ENCODE results near the gene RNF4. TPM values are rescaled to one million over a fixed set of nuclear protein-coding genes. Genes with fewer than 3 reads are reported as not detected.

RNF4 gene
- total and polyA plus RNA-seq, 10 of the 15 experiments (the other 5 are each of a cell fraction or from before 2014, with no cell fraction given), result 34.9 to 145 (median 76.1) TPM

DNA sequence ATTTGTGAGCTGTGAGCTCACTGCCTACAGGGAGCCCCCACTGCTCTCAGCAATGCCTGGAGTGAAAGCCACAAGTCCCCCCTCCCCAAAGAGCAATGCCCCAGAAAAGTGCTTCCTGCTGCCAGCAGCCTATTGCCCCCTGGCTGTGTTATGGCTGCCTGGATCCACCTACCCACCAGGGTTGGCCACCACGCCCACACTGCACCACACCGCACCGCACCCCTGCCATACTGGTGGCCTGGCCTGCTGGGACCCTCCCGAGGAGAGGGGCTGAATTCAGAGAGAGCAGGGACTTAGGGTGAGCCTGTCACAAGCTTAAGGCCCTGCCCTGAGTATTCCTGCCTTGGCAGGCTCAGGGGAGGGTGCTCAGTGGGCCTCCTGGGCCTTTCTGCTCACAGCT lies 45.8 kb upstream of the RNF4 start:
- FAIRE-seq (no peak), DNase-seq (ENCODE audit: low read depth, low spot score) (no peak), ATAC-seq (no peak)
- ChIA-PET POLR2A (no interaction called here), SMC1A (ENCODE audit: uncharacterized antibody, unreplicated experiment) (no interaction called here), RAD21 (ENCODE audit: unreplicated experiment) (interaction anchor here (1.9 kb wide), 1 partner anchor 10 kb away, joined by 6 read pairs; no protein-coding TSS in a partner anchor), CTCF (interaction anchor here (0.9 to 2.6 kb wide), 3 partner anchors 10 to 202 kb away, joined by 5 to 13 read pairs (median 7); no protein-coding TSS in a partner anchor)
- intact Hi-C loops (cut with micrococcal nuclease; ENCODE audit: unreplicated experiment) (no loop called here), in situ Hi-C loops (cut with MboI) (no loop called here)
- Histone ChIP-seq H3K4me3 (no peak overlapping the region), H3K79me2 (ENCODE audit: control insufficient read depth, insufficient read depth, low read length) (no peaks in the 10 kb centered on the region), H3K4me1 (ENCODE audit: control insufficient read depth, insufficient read depth, low read length) (no peaks in the 10 kb centered on the region; the same call in 1 of the 2 replicates), H3K36me3 (ENCODE audit: control insufficient read depth in 2 of 2, insufficient read depth in 2 of 2, low read length in 1 of 2) (no peaks in the 10 kb centered on the region), H4K20me1 (ENCODE audit: control insufficient read depth, insufficient read depth) (no peaks in the 10 kb centered on the region), H2AFZ (ENCODE audit: control insufficient read depth, low read depth, low read length) (no peak overlapping the region), H3K9ac (ENCODE audit: control insufficient read depth, insufficient read depth, low read length) (no peak overlapping the region), H3K9me3 (replicated peaks; ENCODE audit: control insufficient read depth, insufficient read depth, low read length) (no peaks in the 10 kb centered on the region), H3K27ac (ENCODE audit: control insufficient read depth, insufficient read depth) (no peak overlapping the region), H3K27me3 (replicated peaks in 1 of 2; ENCODE audit: control insufficient read depth in 2 of 2, insufficient read depth in 2 of 2, low read length in 1 of 2) (peaks cover 3 to 10% of the 10 kb centered on the region in 2 experiments; a peak in 3 of 4 replicates), H3K4me2 (ENCODE audit: control insufficient read depth, insufficient read depth) (no peak overlapping the region)
- WGBS (ENCODE audit: insufficient coverage, insufficient replicate concordance, low lambda C conversion rate, missing lambda C conversion rate), result 35% methylated on average over 3 of the region's 4 CpGs
- TF ChIP-seq GATAD2B (conservative IDR thresholded peaks at IDR 0.05; ENCODE audit: low read depth) (no peak), CREM (IDR thresholded peaks at IDR 0.05; ENCODE audit: low read depth) (no peak), EGR1 (IDR thresholded peaks at IDR 0.05; ENCODE audit: borderline replicate concordance in 1 of 2, low read depth in 2 of 2, low read length in 2 of 2) (no peak), CBX5 (IDR thresholded peaks at IDR 0.05; ENCODE audit: low read depth) (no peak), HDAC2 (IDR thresholded peaks at IDR 0.05) (no peak)
- TF ChIP-seq, protein P1, sequence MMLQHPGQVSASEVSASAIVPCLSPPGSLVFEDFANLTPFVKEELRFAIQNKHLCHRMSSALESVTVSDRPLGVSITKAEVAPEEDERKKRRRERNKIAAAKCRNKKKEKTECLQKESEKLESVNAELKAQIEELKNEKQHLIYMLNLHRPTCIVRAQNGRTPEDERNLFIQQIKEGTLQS (IDR thresholded peaks at IDR 0.05; ENCODE audit: borderline replicate concordance, extremely low read depth, low read depth, low read length), result no peak
- BruUV-seq (replicated peaks), result no TSS peak

DNA sequence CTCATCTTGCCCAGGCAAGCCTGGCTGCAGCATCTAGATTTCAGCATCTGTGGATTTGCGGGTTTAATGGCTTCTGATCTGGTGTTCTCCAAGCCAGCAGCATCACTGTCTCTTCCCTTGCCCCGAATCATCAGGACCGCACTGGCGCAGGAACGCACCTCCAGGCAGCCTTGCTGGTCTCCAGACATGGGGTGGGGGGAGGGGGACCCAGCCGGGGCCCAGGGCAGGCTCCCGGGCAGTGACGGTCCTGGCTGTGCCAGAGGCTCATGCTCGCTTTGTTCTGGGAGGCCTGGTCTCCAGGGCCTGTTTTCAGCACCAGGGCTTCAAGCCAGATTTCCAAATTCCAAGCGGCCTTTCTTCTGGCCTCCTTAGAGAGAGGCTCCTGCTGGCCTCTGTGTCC lies 45.2 kb upstream of the RNF4 start:
- no peak for ATAC-seq
- FAIRE-seq, result no peak
- ChIA-PET SMC1A (ENCODE audit: uncharacterized antibody, unreplicated experiment) (no interaction called here), CTCF (interaction anchor here (0.9 to 1.6 kb wide), 2 partner anchors 11 to 18 kb away, joined by 4 to 5 read pairs; no protein-coding TSS in a partner anchor), POLR2A (no interaction called here), RAD21 (ENCODE audit: unreplicated experiment) (no interaction called here)
- peaks cover 3 to 10% of the 10 kb centered on the region in 2 experiments; a peak in 3 of 4 replicates for H3K27me3 ChIP-seq (replicated peaks in 1 of 2; ENCODE audit: control insufficient read depth in 2 of 2, insufficient read depth in 2 of 2, low read length in 1 of 2)
- H4K20me1 ChIP-seq (ENCODE audit: control insufficient read depth, insufficient read depth), result no peaks in the 10 kb centered on the region
- in situ Hi-C loops (cut with MboI) (no loop called here), intact Hi-C loops (cut with micrococcal nuclease; ENCODE audit: unreplicated experiment) (no loop called here)
- BruUV-seq (replicated peaks), result no TSS peak
- no peaks in the 10 kb centered on the region for H3K9me3 ChIP-seq (replicated peaks; ENCODE audit: control insufficient read depth, insufficient read depth, low read length)
- no peak overlapping the region for H3K4me3 ChIP-seq
- no peak for DNase-seq (ENCODE audit: low read depth, low spot score)
- H3K27ac ChIP-seq (ENCODE audit: control insufficient read depth, insufficient read depth), result no peak overlapping the region
- H3K4me1 ChIP-seq (ENCODE audit: control insufficient read depth, insufficient read depth, low read length), result no peaks in the 10 kb centered on the region
- H2AFZ ChIP-seq (ENCODE audit: control insufficient read depth, low read depth, low read length), result no peak overlapping the region
- WGBS (ENCODE audit: insufficient coverage, insufficient replicate concordance, low lambda C conversion rate, missing lambda C conversion rate), result 69% methylated on average over 9 of the region's 10 CpGs
- no peaks in the 10 kb centered on the region for H3K36me3 ChIP-seq (ENCODE audit: control insufficient read depth in 2 of 2, insufficient read depth in 2 of 2, low read length in 1 of 2)
- no peak overlapping the region for H3K4me2 ChIP-seq (ENCODE audit: control insufficient read depth, insufficient read depth)
- H3K9ac ChIP-seq (ENCODE audit: control insufficient read depth, insufficient read depth, low read length), result no peak overlapping the region
- TF ChIP-seq, protein P2, sequence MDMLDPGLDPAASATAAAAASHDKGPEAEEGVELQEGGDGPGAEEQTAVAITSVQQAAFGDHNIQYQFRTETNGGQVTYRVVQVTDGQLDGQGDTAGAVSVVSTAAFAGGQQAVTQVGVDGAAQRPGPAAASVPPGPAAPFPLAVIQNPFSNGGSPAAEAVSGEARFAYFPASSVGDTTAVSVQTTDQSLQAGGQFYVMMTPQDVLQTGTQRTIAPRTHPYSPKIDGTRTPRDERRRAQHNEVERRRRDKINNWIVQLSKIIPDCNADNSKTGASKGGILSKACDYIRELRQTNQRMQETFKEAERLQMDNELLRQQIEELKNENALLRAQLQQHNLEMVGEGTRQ (IDR thresholded peaks at IDR 0.05; ENCODE audit: borderline replicate concordance, low read depth, low read length), result no peak
- TF ChIP-seq MEF2A (IDR thresholded peaks at IDR 0.05; ENCODE audit: insufficient read depth, low read depth, low read length) (no peak), RCOR1 (conservative IDR thresholded peaks at IDR 0.05; ENCODE audit: low read depth, low read length) (no peak), CBX3 (IDR thresholded peaks at IDR 0.05; ENCODE audit: borderline replicate concordance, low read depth) (no peak), HDAC2 (IDR thresholded peaks at IDR 0.05) (no peak), JUNB (IDR thresholded peaks at IDR 0.05) (no peak), PAX5 (IDR thresholded peaks at IDR 0.05; ENCODE audit: borderline replicate concordance, low read depth, low read length) (no peak), NFIC (IDR thresholded peaks at IDR 0.05; ENCODE audit: low read depth, low read length) (no peak), KAT2A (conservative IDR thresholded peaks at IDR 0.05; ENCODE audit: control insufficient read depth, low read depth, low read length) (no peak), KLF5 (IDR thresholded peaks at IDR 0.05; ENCODE audit: partially characterized antibody) (no peak), STAT3 (IDR thresholded peaks at IDR 0.05; ENCODE audit: low read depth, low read length) (no peak), MTA3 (IDR thresholded peaks at IDR 0.05; ENCODE audit: borderline replicate concordance, low read length) (no peak)
- H3K79me2 ChIP-seq (ENCODE audit: control insufficient read depth, insufficient read depth, low read length), result no peaks in the 10 kb centered on the region

Data from GM12878 (cell line).